Gastroesophageal sphincter (tissue), 4 donors: ENCODE measurements around the gene FABP2. TPM values are rescaled to one million over a fixed set of nuclear protein-coding genes. Genes with fewer than 3 reads are reported as not detected.

Experiments
- ATAC-seq: fragments of 150-250 bp; one replicate; pipeline ENCODE4 v1.9.1; 2016; ENCODE audit warnings: mild to moderate bottlenecking, moderate library complexity
- H3K27ac ChIP-seq, 4 donors: fragments of 200-600 bp; sonication (generic) in 3 of 4; 1 replicate in 3 of 4; 2 replicates in 1 of 4; pipeline ENCODE4 v1.5.1; 2016 to 2019
- H3K27me3 ChIP-seq: fragments of 200-600 bp; sonication (generic); one replicate; pipeline ENCODE4 v1.5.1; 2019
- H3K36me3 ChIP-seq, 2 donors: fragments of 200-600 bp; sonication (generic); one replicate each; pipeline ENCODE4 v1.5.1; 2019; ENCODE audit warnings: control low read depth in 1 of 2
- H3K4me1 ChIP-seq, 3 donors: fragments of 200-600 bp; sonication (generic); 1 replicate in 2 of 3; 2 replicates in 1 of 3; pipeline ENCODE4 v1.5.1; 2016 to 2019; ENCODE audit warnings: control low read depth in 2 of 3
- H3K4me3 ChIP-seq, 2 donors: fragments of 200-600 bp; sonication (generic); one replicate each; pipeline ENCODE4 v1.5.1; 2019; ENCODE audit warnings: mild to moderate bottlenecking in 1 of 2, moderate library complexity in 1 of 2
- H3K9me3 ChIP-seq, 3 donors: fragments of 200-600 bp; sonication (generic); one replicate each; pipeline ENCODE4 v1.5.1; 2017 to 2019; ENCODE audit warnings: control low read depth in 2 of 3
- EP300 ChIP-seq: sonication (generic); formaldehyde crosslinking; IDR thresholded peaks from one replicate; pipeline ENCODE4 v1.6.1; 2017; ENCODE audit warnings: antibody characterized with exemption, mild to moderate bottlenecking
- POLR2A ChIP-seq, 2 donors: fragments of 450-650 bp; IDR thresholded peaks; one replicate each; pipeline ENCODE4 v1.6.1; 2017; ENCODE audit warnings: antibody characterized with exemption in 2 of 2, mild to moderate bottlenecking in 2 of 2, moderate library complexity in 1 of 2
- POLR2AphosphoS5 ChIP-seq: sonication (generic); formaldehyde crosslinking; IDR thresholded peaks from one replicate; pipeline ENCODE4 v1.6.1; 2017; ENCODE audit warnings: antibody characterized with exemption
- WGBS, 2 donors: methylation state at CpG; one replicate each; pipeline ENCODE4 v1.1.5; 2018; ENCODE audit warnings: low coverage in 1 of 2; 5-methylcytosine and 5-hydroxymethylcytosine counted together
- total RNA-seq, 4 donors: library from RNA; depleted of rRNA; stranded (reverse); fragments of >200 nt; gene quantifications; one replicate each; pipeline ENCODE4 v1.1.0, GENCODE V29; 2016
- TF ChIP-seq, protein P1 (sequence below), 4 experiments: fragments of 200-600 bp in 2 of 4; fragments of 450-650 bp in 2 of 4; sonication (generic) in 1 of 4; IDR thresholded peaks; one replicate each; pipeline ENCODE4 v1.5.1; 2017 to 2019; ENCODE audit warnings: antibody characterized with exemption in 4 of 4, mild to moderate bottlenecking in 2 of 4, moderate library complexity in 2 of 4

Gene FABP2
- total RNA-seq, 4 donors from 2014 or later, result not detected

DNA sequence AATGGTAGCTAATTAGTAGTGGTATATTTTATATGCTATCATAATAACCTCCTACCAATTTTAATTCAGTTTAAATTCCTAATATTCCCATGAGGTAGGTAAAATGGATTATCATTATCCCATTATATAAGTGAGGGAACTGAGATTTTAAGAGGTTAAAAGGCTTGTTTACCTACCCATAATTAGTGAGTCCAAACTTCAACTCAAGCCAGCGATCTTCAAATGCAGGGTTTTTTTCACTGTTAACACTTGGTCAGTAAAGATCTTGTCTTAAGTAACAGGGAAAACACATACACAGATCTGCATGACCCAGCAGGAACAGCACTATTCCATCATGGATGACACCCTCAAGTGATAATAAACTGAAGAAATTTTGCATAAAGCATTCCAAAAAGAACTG lies 31.3 kb downstream of the FABP2 start:
- Histone ChIP-seq H3K4me1 (peaks cover 0 to 16% (median 5%) of the 10 kb centered on the region in 3 donors), H3K27me3 (no peaks in the 10 kb centered on the region), H3K27ac (no peak overlapping the region), H3K9me3 (no peaks in the 10 kb centered on the region), H3K36me3 (peaks cover 4 to 72% of the 10 kb centered on the region in 2 donors), H3K4me3 (no peak overlapping the region)
- 80 to 82% methylated on average over 1 of the region's 1 CpG for WGBS, 2 donors
- TF ChIP-seq, protein P1, sequence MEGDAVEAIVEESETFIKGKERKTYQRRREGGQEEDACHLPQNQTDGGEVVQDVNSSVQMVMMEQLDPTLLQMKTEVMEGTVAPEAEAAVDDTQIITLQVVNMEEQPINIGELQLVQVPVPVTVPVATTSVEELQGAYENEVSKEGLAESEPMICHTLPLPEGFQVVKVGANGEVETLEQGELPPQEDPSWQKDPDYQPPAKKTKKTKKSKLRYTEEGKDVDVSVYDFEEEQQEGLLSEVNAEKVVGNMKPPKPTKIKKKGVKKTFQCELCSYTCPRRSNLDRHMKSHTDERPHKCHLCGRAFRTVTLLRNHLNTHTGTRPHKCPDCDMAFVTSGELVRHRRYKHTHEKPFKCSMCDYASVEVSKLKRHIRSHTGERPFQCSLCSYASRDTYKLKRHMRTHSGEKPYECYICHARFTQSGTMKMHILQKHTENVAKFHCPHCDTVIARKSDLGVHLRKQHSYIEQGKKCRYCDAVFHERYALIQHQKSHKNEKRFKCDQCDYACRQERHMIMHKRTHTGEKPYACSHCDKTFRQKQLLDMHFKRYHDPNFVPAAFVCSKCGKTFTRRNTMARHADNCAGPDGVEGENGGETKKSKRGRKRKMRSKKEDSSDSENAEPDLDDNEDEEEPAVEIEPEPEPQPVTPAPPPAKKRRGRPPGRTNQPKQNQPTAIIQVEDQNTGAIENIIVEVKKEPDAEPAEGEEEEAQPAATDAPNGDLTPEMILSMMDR (IDR thresholded peaks at IDR 0.05), result no peak
- TF ChIP-seq POLR2A (IDR thresholded peaks at IDR 0.05), result no peak
- TF ChIP-seq EP300, result no peak
- TF ChIP-seq POLR2AphosphoS5, result no peak
- no peak for ATAC-seq

DNA sequence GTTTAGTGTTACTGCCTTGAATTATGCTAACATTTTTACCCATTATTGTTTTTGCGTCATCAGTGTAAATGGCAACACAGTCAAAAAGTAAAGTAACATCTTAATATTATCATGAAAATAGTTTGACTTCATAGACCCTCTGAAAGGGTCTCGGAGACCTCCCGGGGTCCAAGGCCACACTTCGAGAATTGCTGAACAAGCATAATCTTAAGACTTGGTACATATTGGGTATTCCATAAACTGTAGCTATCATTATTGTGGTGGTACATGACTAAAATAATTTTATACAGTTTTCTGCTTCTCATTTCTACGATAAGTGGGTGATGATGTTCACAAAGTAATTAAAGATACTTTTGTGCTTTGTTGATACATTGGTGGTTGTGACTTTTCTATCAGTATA lies 32.6 kb downstream of the FABP2 start:
- Histone ChIP-seq H3K9me3 (no peaks in the 10 kb centered on the region), H3K36me3 (peaks cover 4 to 62% of the 10 kb centered on the region in 2 donors), H3K27me3 (no peaks in the 10 kb centered on the region), H3K4me1 (peaks cover 3 to 28% (median 8%) of the 10 kb centered on the region in 3 donors), H3K27ac (no peak overlapping the region), H3K4me3 (no peak overlapping the region)
- no peak for TF ChIP-seq EP300
- TF ChIP-seq, protein P1 (IDR thresholded peaks at IDR 0.05), result no peak
- TF ChIP-seq POLR2A (IDR thresholded peaks at IDR 0.05), result no peak
- TF ChIP-seq POLR2AphosphoS5, result no peak
- 92 to 98% methylated on average over 5 of the region's 5 CpGs for WGBS, 2 donors
- no peak for ATAC-seq

DNA sequence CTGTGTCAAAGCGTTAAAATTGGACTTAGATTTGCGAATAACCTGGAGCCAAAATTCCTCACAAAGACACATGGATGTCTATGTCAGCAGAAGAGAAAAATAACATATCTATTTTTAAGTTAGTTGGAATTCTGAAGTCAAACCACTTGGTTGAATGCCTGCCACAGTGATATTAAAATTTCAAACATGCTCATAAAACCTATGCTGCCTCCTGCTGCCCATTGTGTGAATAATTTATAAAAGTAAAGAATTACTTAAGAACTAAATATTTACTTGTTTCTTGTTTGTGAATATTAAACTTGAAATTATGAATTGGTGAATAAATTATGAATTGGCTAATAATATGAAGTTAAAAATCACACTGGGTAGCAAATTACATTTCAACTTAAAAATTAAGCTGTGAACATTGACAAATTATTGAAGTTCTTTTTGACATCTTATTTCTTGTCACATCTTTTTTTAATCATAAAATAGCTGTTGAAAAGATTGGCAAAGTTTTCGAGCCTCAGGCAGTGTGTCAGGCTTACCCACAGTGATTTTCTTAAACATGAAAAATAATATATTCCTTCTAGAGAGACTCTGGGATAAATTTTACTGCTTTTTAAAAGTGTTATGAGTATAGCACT lies 35.4 kb downstream of the FABP2 start:
- ATAC-seq, result no peak
- H3K4me1 ChIP-seq, result peaks cover 3 to 55% (median 8%) of the 10 kb centered on the region in 3 donors
- H3K27ac ChIP-seq, result no peak overlapping the region
- 7 to 20% methylated on average over 3 of the region's 3 CpGs for WGBS, 2 donors
- no peak overlapping the region for H3K4me3 ChIP-seq
- peaks cover 0 to 45% of the 10 kb centered on the region in 2 donors for H3K36me3 ChIP-seq
- no peaks in the 10 kb centered on the region for H3K27me3 ChIP-seq
- TF ChIP-seq POLR2AphosphoS5, result peak; percentile 10
- no peak for TF ChIP-seq EP300
- TF ChIP-seq, protein P1 (IDR thresholded peaks at IDR 0.05), result peak; percentile 49 to 80 (median 64)
- TF ChIP-seq POLR2A (IDR thresholded peaks at IDR 0.05), result no peak
- no peaks in the 10 kb centered on the region for H3K9me3 ChIP-seq

DNA sequence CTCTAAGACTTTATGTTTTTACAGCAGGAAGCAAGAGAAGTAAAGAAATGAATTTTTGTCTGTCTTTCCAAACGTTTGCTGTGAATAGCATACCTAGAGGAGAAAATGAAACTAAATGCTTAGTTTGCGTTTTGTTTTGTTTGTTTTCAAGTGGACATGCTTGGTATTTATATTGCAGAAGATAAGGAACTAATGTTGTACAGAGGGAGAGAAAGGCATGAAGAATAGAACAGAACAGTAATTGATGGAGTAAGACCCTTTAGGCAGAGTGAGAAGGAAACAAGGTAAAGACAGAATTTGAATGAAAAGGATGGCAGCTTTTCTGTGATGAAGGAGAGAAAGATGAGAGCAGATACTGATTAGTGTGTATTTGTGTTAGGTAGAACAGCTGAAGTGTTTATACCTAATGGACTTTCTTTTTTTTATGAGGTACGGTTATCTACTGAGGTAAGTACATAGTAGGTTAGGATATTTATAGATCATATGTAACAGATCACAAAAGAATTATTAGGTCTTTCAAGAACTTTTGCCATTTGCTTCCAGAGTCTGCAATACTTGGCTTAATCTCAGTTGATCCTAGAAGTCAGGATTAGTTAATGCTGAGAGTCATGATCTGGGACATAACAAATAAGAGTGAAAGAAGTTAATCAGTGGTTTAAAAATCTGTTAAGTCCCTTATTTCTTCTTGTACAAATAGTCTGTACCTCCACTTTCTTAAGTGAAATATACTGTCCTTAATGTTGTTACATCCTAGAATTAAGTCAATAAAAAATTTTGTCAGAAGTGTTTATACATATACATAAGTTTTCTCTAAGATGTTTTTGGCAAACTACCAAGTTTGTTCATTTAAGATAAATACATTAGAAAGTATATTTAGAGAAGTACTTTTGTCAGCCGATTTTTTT lies 36.8 kb downstream of the FABP2 start:
- Histone ChIP-seq H3K27me3 (no peaks in the 10 kb centered on the region), H3K9me3 (no peaks in the 10 kb centered on the region), H3K36me3 (peaks cover 0 to 43% of the 10 kb centered on the region in 2 donors), H3K4me3 (no peak overlapping the region), H3K27ac (peak overlapping the region in 3 of 4 donors; percentile 35 to 50 (median 44)), H3K4me1 (peaks cover 3 to 67% (median 8%) of the 10 kb centered on the region in 3 donors)
- TF ChIP-seq EP300 (no peak), POLR2AphosphoS5 (no peak), POLR2A (IDR thresholded peaks at IDR 0.05) (no peak)
- TF ChIP-seq, protein P1 (IDR thresholded peaks at IDR 0.05), result peak in 3 of 4 experiments; percentile 21 to 46 (median 41)
- no peak for ATAC-seq
- 8 to 9% methylated on average over 4 of the region's 4 CpGs for WGBS, 2 donors
